Endothelial cell of umbilical vein (primary cell): ENCODE data around the gene CZIB. TPM values are rescaled to one million over a fixed set of nuclear protein-coding genes. Genes with fewer than 3 reads are reported as not detected.

ENCODE experiments used
- BruUV-seq: library from RNA; stranded (reverse); fragments of 400-500 nt; replicated peaks from 2 replicates; lab custom pipeline; 2021; lab: Mats Ljungman, UMichigan
- CTCF ChIA-PET: fragments of 300-600, 350-600 bp; sonication (Branson Sonifier 250); formaldehyde crosslinking; loops from one replicate; lab custom pipeline; 2021; ENCODE audit warnings: antibody characterized with exemption, inconsistent platforms; lab: Charles Lee
- POLR2A ChIA-PET: fragments of 300-600, 350-600 bp; sonication (Branson Sonifier 250); formaldehyde crosslinking; loops from one replicate; lab custom pipeline; 2021; ENCODE audit warnings: antibody characterized with exemption, inconsistent platforms; lab: Charles Lee
- DNase-seq: peaks from one replicate; pipeline ENCODE4 v3.0.0-alpha.2; 2011; ENCODE audit warnings: low read depth, low spot score
- FAIRE-seq: peaks from 2 replicates; lab custom pipeline; 2011; peaks lifted over from hg19 to GRCh38; lab: Jason Lieb, UNC
- H2AFZ ChIP-seq: 2 replicates; pipeline ENCODE4 v1.6.0; 2012; ENCODE audit warnings: low read depth, low read length, control low read depth, inconsistent platforms
- H3K27ac ChIP-seq: 2 replicates; pipeline ENCODE4 v1.5.1; 2011; ENCODE audit warnings: low read depth, mild to moderate bottlenecking, control low read depth, low read length, moderate library complexity; ENCODE audit not compliant: insufficient read depth
- H3K27me3 ChIP-seq, 2 experiments: 2 replicates each; pipeline versions ENCODE4 v1.6.0 to v1.6.1; 2011; ENCODE audit warnings: low read length in 2 of 2, mixed read lengths in 1 of 2; ENCODE audit not compliant: control insufficient read depth in 2 of 2, insufficient read depth in 2 of 2
- H3K36me3 ChIP-seq, 2 experiments: 2 replicates in 1 of 2; 3 replicates in 1 of 2; pipeline ENCODE4 v1.5.1; 2011; ENCODE audit warnings: low read length in 2 of 2, mild to moderate bottlenecking in 1 of 2, moderate library complexity in 1 of 2; ENCODE audit not compliant: control insufficient read depth in 2 of 2, insufficient read depth in 2 of 2; ENCODE audit errors: extremely low read depth in 1 of 2
- H3K4me1 ChIP-seq: 3 replicates; pipeline ENCODE4 v1.5.1; 2011; ENCODE audit warnings: mild to moderate bottlenecking, low read length; ENCODE audit not compliant: control insufficient read depth, insufficient read depth; ENCODE audit errors: extremely low read depth
- H3K4me2 ChIP-seq: 2 replicates; pipeline ENCODE4 v1.6.1; 2011; ENCODE audit warnings: low read length, control low read depth, mixed read lengths; ENCODE audit not compliant: insufficient read depth
- H3K4me3 ChIP-seq, 3 experiments: fragments of 200-600 bp in 1 of 3; sonication (generic), shearing (Covaris generic) in 1 of 3; replicated peaks in 1 of 3; 2 replicates each; pipeline ENCODE4 v1.5.1; 2011 to 2016; ENCODE audit warnings: control low read depth in 3 of 3, low read length in 3 of 3, mild to moderate bottlenecking in 2 of 3, inconsistent platforms in 1 of 3, low read depth in 1 of 3, moderate library complexity in 1 of 3; ENCODE audit not compliant: insufficient read depth in 1 of 3
- H3K79me2 ChIP-seq: 2 replicates; pipeline ENCODE4 v1.6.0; 2012; ENCODE audit warnings: low read length, inconsistent platforms; ENCODE audit not compliant: control insufficient read depth, insufficient read depth
- H3K9ac ChIP-seq: replicated peaks from 2 replicates; pipeline ENCODE3; 2011; ENCODE audit warnings: low read length, control low read depth; ENCODE audit not compliant: insufficient read depth; ENCODE audit errors: extremely low read depth
- H3K9me1 ChIP-seq: replicated peaks from 3 replicates; pipeline ENCODE4 v1.6.0; 2011; ENCODE audit warnings: mild to moderate bottlenecking, low read length; ENCODE audit not compliant: control insufficient read depth, insufficient read depth; ENCODE audit errors: extremely low read depth
- H3K9me3 ChIP-seq: replicated peaks from 2 replicates; pipeline ENCODE4 v1.5.1; 2012; ENCODE audit warnings: low read length, inconsistent platforms; ENCODE audit not compliant: control insufficient read depth, insufficient read depth
- H4K20me1 ChIP-seq: replicated peaks from 2 replicates; pipeline ENCODE3; 2011; ENCODE audit warnings: mild to moderate bottlenecking, low read length; ENCODE audit not compliant: control insufficient read depth, insufficient read depth; ENCODE audit errors: extremely low read depth
- CTCF ChIP-seq, 2 donors: IDR thresholded peaks; 1 replicate in 1 of 2; 2 replicates in 1 of 2; pipeline ENCODE4 v1.5.1; 2011; ENCODE audit warnings: low read length in 2 of 2, mild to moderate bottlenecking in 2 of 2, moderate library complexity in 2 of 2, control low read depth in 1 of 2, inconsistent platforms in 1 of 2, low read depth in 1 of 2; ENCODE audit not compliant: insufficient read depth in 1 of 2; ENCODE audit errors: extremely low read depth in 1 of 2
- EZH2 ChIP-seq: IDR thresholded peaks from 2 replicates; pipeline ENCODE4 v1.6.1; 2012; ENCODE audit warnings: borderline replicate concordance, low read depth, mild to moderate bottlenecking, moderate library complexity, low read length, inconsistent platforms; ENCODE audit not compliant: severe bottlenecking
- FOS ChIP-seq: IDR thresholded peaks from 2 replicates; pipeline ENCODE4 v1.6.1; 2011; ENCODE audit warnings: mild to moderate bottlenecking, low read length, moderate library complexity, borderline replicate concordance; ENCODE audit not compliant: insufficient read depth
- GATA2 ChIP-seq: IDR thresholded peaks from 2 replicates; pipeline ENCODE4 v1.7.0; 2011; ENCODE audit warnings: low read depth, mild to moderate bottlenecking, moderate library complexity, mixed read lengths, low read length; ENCODE audit not compliant: insufficient read length, insufficient read depth
- JUN ChIP-seq: IDR thresholded peaks from 2 replicates; pipeline ENCODE4 v1.6.1; 2011; ENCODE audit warnings: borderline replicate concordance, low read depth; ENCODE audit not compliant: insufficient read length, insufficient read depth
- MAX ChIP-seq: IDR thresholded peaks from 2 replicates; pipeline ENCODE4 v1.6.1; 2011; ENCODE audit not compliant: insufficient read depth, insufficient read length
- MYC ChIP-seq: IDR thresholded peaks from one replicate; pipeline ENCODE4 v1.6.1; 2011; ENCODE audit warnings: mild to moderate bottlenecking, low read depth, low read length
- POLR2A ChIP-seq: IDR thresholded peaks from 2 replicates; pipeline ENCODE4 v1.6.1; 2012; ENCODE audit warnings: low read depth, mild to moderate bottlenecking, control low read depth, low read length
- POLR2AphosphoS5 ChIP-seq: IDR thresholded peaks from 2 replicates; pipeline ENCODE4 v1.6.1; 2012; ENCODE audit warnings: low read depth, mild to moderate bottlenecking, control low read depth, low read length, moderate library complexity; ENCODE audit not compliant: insufficient read depth
- dilution Hi-C: fragments of 300-500 bp; cut with MboI; formaldehyde crosslinking; loops from one replicate; pipeline ENCODE4 v1.15.0; 2019; ENCODE audit warnings: low sequenced_read_pairs; ENCODE audit not compliant: extremely low pct_ligation_motif_present
- intact Hi-C: fragments of 100-400 bp; cut with micrococcal nuclease; formaldehyde crosslinking; loops from one replicate; pipeline ENCODE4 v1.10.0; 2022
- polyA plus RNA-seq, 4 experiments: library from polyadenylated mRNA; depleted of rRNA in 3 of 4; stranded (reverse) in 3 of 4; unstranded in 1 of 4; fragments of >200 nt; gene quantifications; 2 replicates each; pipeline versions ENCODE4 v1.2.1 to v1.2.3, GENCODE V29; 2011 to 2012; ENCODE audit warnings: missing spikeins in 1 of 4
- total RNA-seq: library from RNA; stranded (reverse); gene quantifications from 2 replicates; pipeline ENCODE4 v1.2.3, GENCODE V29; 2021

CZIB gene
- total and polyA plus RNA-seq, 2 donors (not counting 3 experiments of a cell fraction or from before 2014, with no cell fraction given): 60.1 to 65.9 TPM

GRCh38 chr1:53210352-53210751 is 10.1 kb downstream of the CZIB start:
- H3K4me3 ChIP-seq: no peak overlapping the region
- DNase-seq (no peak), FAIRE-seq (no peak)
- TSS peak; percentile 30 for BruUV-seq
- no peaks in the 10 kb centered on the region for H3K9me3 ChIP-seq
- no peaks in the 10 kb centered on the region for H4K20me1 ChIP-seq
- no peak overlapping the region for H3K9ac ChIP-seq
- H3K27me3 ChIP-seq: no peaks in the 10 kb centered on the region
- ChIA-PET CTCF (no interaction called here), POLR2A (no interaction called here)
- no peaks in the 10 kb centered on the region for H3K4me1 ChIP-seq
- no peak overlapping the region for H3K4me2 ChIP-seq
- intact Hi-C loops: no loop called here
- H3K9me1 ChIP-seq: no peaks in the 10 kb centered on the region
- H3K79me2 ChIP-seq: no peaks in the 10 kb centered on the region
- H3K36me3 ChIP-seq: peaks cover 15 to 18% of the 10 kb centered on the region in 2 experiments
- dilution Hi-C loops: no loop called here
- no peak overlapping the region for H3K27ac ChIP-seq
- TF ChIP-seq MYC (no peak), CTCF (IDR thresholded peaks at IDR 0.05; ENCODE audit: extremely low read depth in 1 of 2, insufficient read depth in 1 of 2, low read depth in 1 of 2, low read length in 2 of 2) (no peak), POLR2A (no peak), JUN (no peak), POLR2AphosphoS5 (no peak), GATA2 (no peak), MAX (no peak), EZH2 (no peak), FOS (no peak)
- H2AFZ ChIP-seq: no peak overlapping the region
